A673 (cell line): ENCODE data around the gene BLOC1S5. TPM values are rescaled to one million over a fixed set of nuclear protein-coding genes. Genes with fewer than 3 reads are reported as not detected.

ENCODE experiments used
- BruUV-seq: library from RNA; stranded (reverse); fragments of 400-500 nt; replicated peaks from 2 replicates; lab custom pipeline; 2021; lab: Mats Ljungman, UMichigan
- CTCF ChIA-PET: fragments of 300-600 bp; sonication (Branson Sonifier 250); formaldehyde crosslinking; loops from one replicate; lab custom pipeline; 2022; ENCODE audit warnings: antibody characterized with exemption; lab: Charles Lee
- POLR2A ChIA-PET: fragments of 300-600 bp; sonication (Branson Sonifier 250); formaldehyde crosslinking; loops from one replicate; lab custom pipeline; 2022; ENCODE audit warnings: antibody characterized with exemption; ENCODE audit not compliant: low non-redundant PET; lab: Charles Lee
- DNase-seq: peaks from one replicate; pipeline ENCODE4 v3.0.0-alpha.2; 2015; ENCODE audit warnings: low spot score
- H3K27ac ChIP-seq: fragments of 200-600 bp; sonication (generic); 2 replicates; pipeline ENCODE4 v1.5.1; 2016; ENCODE audit warnings: mixed run types, low read depth, mild to moderate bottlenecking, mixed read lengths, antibody characterized with exemption, low read length; ENCODE audit not compliant: poor library complexity, severe bottlenecking
- H3K27me3 ChIP-seq: fragments of 200-600 bp; sonication (generic); replicated peaks from 2 replicates; pipeline ENCODE4 v1.6.1; 2017; ENCODE audit warnings: mixed run types, low read depth, mild to moderate bottlenecking, mixed read lengths, antibody characterized with exemption, low read length; ENCODE audit not compliant: insufficient read depth, poor library complexity
- H3K36me3 ChIP-seq: fragments of 200-600 bp; sonication (generic); 2 replicates; pipeline ENCODE4 v1.6.1; 2016; ENCODE audit warnings: mixed run types, mild to moderate bottlenecking, mixed read lengths, antibody characterized with exemption, low read length; ENCODE audit not compliant: insufficient read depth, poor library complexity, severe bottlenecking
- H3K4me1 ChIP-seq: fragments of 200-600 bp; sonication (generic); 2 replicates; pipeline ENCODE4 v1.6.1; 2017; ENCODE audit warnings: mixed run types, mild to moderate bottlenecking, mixed read lengths, antibody characterized with exemption, low read length; ENCODE audit not compliant: insufficient read depth, poor library complexity, severe bottlenecking
- H3K4me3 ChIP-seq: fragments of 200-600 bp; sonication (generic); 2 replicates; pipeline ENCODE4 v1.5.1; 2016; ENCODE audit warnings: low read depth, mixed run types, mild to moderate bottlenecking, mixed read lengths, low read length; ENCODE audit not compliant: poor library complexity, severe bottlenecking
- H3K9me3 ChIP-seq: fragments of 200-600 bp; sonication (generic); 2 replicates; pipeline ENCODE4 v1.6.1; 2016; ENCODE audit warnings: mixed run types, low read depth, mild to moderate bottlenecking, mixed read lengths, antibody characterized with exemption, low read length; ENCODE audit not compliant: poor library complexity, severe bottlenecking
- CTCF ChIP-seq: fragments of 300-800, 200-600 bp; sonication (generic); conservative IDR thresholded peaks from 2 replicates; pipeline ENCODE4 v1.5.1; 2017; ENCODE audit warnings: low read depth, mild to moderate bottlenecking, antibody characterized with exemption, low read length, moderate library complexity, mixed read lengths
- EZH2 ChIP-seq: fragments of 200-600 bp; sonication (generic); IDR thresholded peaks from 2 replicates; pipeline ENCODE4 v1.6.1; 2017; ENCODE audit warnings: borderline replicate concordance, low read depth, mild to moderate bottlenecking, mixed read lengths, antibody characterized with exemption, low read length; ENCODE audit not compliant: poor library complexity, severe bottlenecking
- intact Hi-C: fragments of 100-400 bp; cut with micrococcal nuclease; formaldehyde crosslinking; loops from one replicate; pipeline ENCODE4 v1.10.0; 2022; ENCODE audit not compliant: unreplicated experiment
- total RNA-seq: library from RNA; stranded (reverse); gene quantifications from 2 replicates; pipeline ENCODE4 v1.2.3, GENCODE V29; 2021

BLOC1S5 gene
- total RNA-seq, 1 experiment from 2014 or later = 21.8 TPM

GRCh38 chr6:8013763-8014162 lies 50.4 kb downstream of the BLOC1S5 start:
- POLR2A ChIA-PET = no interaction called here
- Histone ChIP-seq H3K36me3 (peaks cover 4% of the 10 kb centered on the region), H3K27ac (no peak overlapping the region), H3K4me1 (no peaks in the 10 kb centered on the region), H3K9me3 (no peaks in the 10 kb centered on the region), H3K27me3 (no peaks in the 10 kb centered on the region), H3K4me3 (no peak overlapping the region)
- CTCF ChIA-PET = no interaction called here
- DNase-seq = no peak
- BruUV-seq = no TSS peak
- no peak for TF ChIP-seq EZH2
- intact Hi-C loops = no loop called here

- DNase-seq = peak; percentile 46
- intact Hi-C loops = loop anchor here (1.0 kb wide), 1 partner anchor 283 kb away; no protein-coding TSS in a partner anchor
- Histone ChIP-seq H3K27me3 (no peaks in the 10 kb centered on the region), H3K27ac (no peak overlapping the region), H3K4me3 (no peak overlapping the region), H3K9me3 (no peaks in the 10 kb centered on the region), H3K36me3 (no peaks in the 10 kb centered on the region), H3K4me1 (no peaks in the 10 kb centered on the region)
- no TSS peak for BruUV-seq
- POLR2A ChIA-PET = no interaction called here
- CTCF ChIA-PET = interaction anchor here (0.6 to 1.2 kb wide), 5 partner anchors 22 to 390 kb away, joined by 3 to 16 read pairs (median 3); partner anchors contain the start of gene BMP6
- TF ChIP-seq CTCF (peak; percentile 66), EZH2 (no peak)
These were observed 58.0 kb downstream of the BLOC1S5 start for GRCh38 chr6:8006208-8006607.

GRCh38 chr6:8005136-8005535 lies 59.1 kb downstream of the BLOC1S5 start:
- Histone ChIP-seq H3K27me3 (no peaks in the 10 kb centered on the region), H3K9me3 (no peaks in the 10 kb centered on the region), H3K4me3 (no peak overlapping the region), H3K27ac (no peak overlapping the region), H3K4me1 (no peaks in the 10 kb centered on the region), H3K36me3 (no peaks in the 10 kb centered on the region)
- ChIA-PET POLR2A (no interaction called here), CTCF (interaction anchor here (0.5 kb wide), 1 partner anchor 305 kb away, joined by 4 read pairs; no protein-coding TSS in a partner anchor)
- intact Hi-C loops = no loop called here
- TF ChIP-seq CTCF (no peak), EZH2 (no peak)
- no TSS peak for BruUV-seq
- no peak for DNase-seq

GRCh38 chr6:8000636-8001035 lies 63.6 kb downstream of the BLOC1S5 start:
- no peak overlapping the region for H3K4me3 ChIP-seq
- no peak for DNase-seq
- peaks cover 9% of the 10 kb centered on the region for H3K4me1 ChIP-seq
- H3K36me3 ChIP-seq = no peaks in the 10 kb centered on the region
- CTCF ChIA-PET = no interaction called here
- no TSS peak for BruUV-seq
- H3K27me3 ChIP-seq = no peaks in the 10 kb centered on the region
- H3K27ac ChIP-seq = no peak overlapping the region
- TF ChIP-seq EZH2 (no peak), CTCF (no peak)
- intact Hi-C loops = no loop called here
- H3K9me3 ChIP-seq = no peaks in the 10 kb centered on the region
- POLR2A ChIA-PET = no interaction called here
